Osteoblast (primary cell): Measurements from ENCODE around the gene PLXDC2. TPM values are rescaled to one million over a fixed set of nuclear protein-coding genes. Genes with fewer than 3 reads are reported as not detected.

Experiments
- DNase-seq: peaks from one replicate; pipeline ENCODE4 v3.0.0; 2011; ENCODE audit warnings: low spot score, mixed read lengths; ENCODE audit not compliant: insufficient read length; ENCODE audit errors: missing footprints
- H2AFZ ChIP-seq: 2 replicates; pipeline ENCODE4 v1.6.0; 2011; ENCODE audit warnings: mild to moderate bottlenecking, low read length
- H3K27ac ChIP-seq: 2 replicates; pipeline ENCODE4 v1.5.1; 2011; ENCODE audit warnings: mild to moderate bottlenecking, low read depth, low read length, moderate library complexity
- H3K27me3 ChIP-seq: 2 replicates; pipeline ENCODE4 v1.6.0; 2012; ENCODE audit warnings: mild to moderate bottlenecking, control low read depth, inconsistent platforms, low read length, moderate library complexity; ENCODE audit not compliant: insufficient read depth
- H3K36me3 ChIP-seq: 2 replicates; pipeline ENCODE4 v1.5.1; 2011; ENCODE audit warnings: mild to moderate bottlenecking, low read length, control low read depth, moderate library complexity; ENCODE audit not compliant: insufficient read depth
- H3K4me1 ChIP-seq: 2 replicates; pipeline ENCODE4 v1.5.1; 2011; ENCODE audit warnings: mild to moderate bottlenecking, low read length, control low read depth, moderate library complexity; ENCODE audit not compliant: insufficient read depth
- H3K4me2 ChIP-seq: 2 replicates; pipeline ENCODE4 v1.6.0; 2011; ENCODE audit warnings: mild to moderate bottlenecking, low read length; ENCODE audit not compliant: insufficient read depth
- H3K4me3 ChIP-seq: fragments of 200-600 bp; sonication (generic); 3 replicates; pipeline ENCODE4 v1.5.1; 2012; ENCODE audit warnings: mild to moderate bottlenecking, low read length, inconsistent platforms; ENCODE audit not compliant: insufficient read depth
- H3K79me2 ChIP-seq: 2 replicates; pipeline ENCODE4 v1.6.0; 2012; ENCODE audit warnings: mild to moderate bottlenecking, low read length, control low read depth, inconsistent platforms; ENCODE audit not compliant: insufficient read depth
- H3K9me3 ChIP-seq: 2 replicates; pipeline ENCODE4 v1.5.1; 2011; ENCODE audit warnings: low read depth, low read length, control low read depth
- H4K20me1 ChIP-seq: 2 replicates; pipeline ENCODE4 v1.6.0; 2012; ENCODE audit warnings: mild to moderate bottlenecking, low read length, control low read depth; ENCODE audit not compliant: insufficient read depth
- total RNA-seq: library from RNA; depleted of rRNA; stranded (reverse); fragments of >200 nt; gene quantifications from 2 replicates; pipeline ENCODE4 v1.2.3, GENCODE V29; 2012
- TF ChIP-seq, protein P1 (sequence below): IDR thresholded peaks from 2 replicates; pipeline ENCODE4 v1.5.1; 2011; ENCODE audit warnings: mild to moderate bottlenecking, low read depth, low read length, moderate library complexity; ENCODE audit errors: extremely low read depth

Gene PLXDC2
- total RNA-seq, 1 donor = 63.3 TPM

DNA sequence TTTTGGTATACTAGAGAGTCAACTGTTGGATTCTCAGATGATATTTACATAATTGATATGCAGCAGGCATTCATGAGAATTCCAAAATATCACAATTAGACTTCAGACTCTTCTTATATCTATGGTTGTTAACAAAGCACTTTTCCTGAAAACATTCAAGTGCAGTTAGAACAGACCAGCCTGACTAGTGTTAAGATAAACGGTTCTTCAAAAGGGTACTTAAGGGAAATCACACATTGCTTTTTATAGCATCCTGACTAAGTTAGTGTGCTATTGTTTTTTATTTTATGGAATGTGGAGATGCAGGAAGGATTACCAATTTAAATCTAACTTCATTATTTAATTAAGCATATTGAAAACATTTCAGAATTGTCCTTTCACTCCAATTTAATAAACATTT, 405.1 kb downstream of the PLXDC2 start:
- TF ChIP-seq, protein P1, sequence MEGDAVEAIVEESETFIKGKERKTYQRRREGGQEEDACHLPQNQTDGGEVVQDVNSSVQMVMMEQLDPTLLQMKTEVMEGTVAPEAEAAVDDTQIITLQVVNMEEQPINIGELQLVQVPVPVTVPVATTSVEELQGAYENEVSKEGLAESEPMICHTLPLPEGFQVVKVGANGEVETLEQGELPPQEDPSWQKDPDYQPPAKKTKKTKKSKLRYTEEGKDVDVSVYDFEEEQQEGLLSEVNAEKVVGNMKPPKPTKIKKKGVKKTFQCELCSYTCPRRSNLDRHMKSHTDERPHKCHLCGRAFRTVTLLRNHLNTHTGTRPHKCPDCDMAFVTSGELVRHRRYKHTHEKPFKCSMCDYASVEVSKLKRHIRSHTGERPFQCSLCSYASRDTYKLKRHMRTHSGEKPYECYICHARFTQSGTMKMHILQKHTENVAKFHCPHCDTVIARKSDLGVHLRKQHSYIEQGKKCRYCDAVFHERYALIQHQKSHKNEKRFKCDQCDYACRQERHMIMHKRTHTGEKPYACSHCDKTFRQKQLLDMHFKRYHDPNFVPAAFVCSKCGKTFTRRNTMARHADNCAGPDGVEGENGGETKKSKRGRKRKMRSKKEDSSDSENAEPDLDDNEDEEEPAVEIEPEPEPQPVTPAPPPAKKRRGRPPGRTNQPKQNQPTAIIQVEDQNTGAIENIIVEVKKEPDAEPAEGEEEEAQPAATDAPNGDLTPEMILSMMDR = no peak
- Histone ChIP-seq H3K4me1 (no peaks in the 10 kb centered on the region), H3K27me3 (no peaks in the 10 kb centered on the region), H4K20me1 (no peaks in the 10 kb centered on the region), H2AFZ (no peak overlapping the region), H3K79me2 (no peaks in the 10 kb centered on the region), H3K4me2 (no peak overlapping the region), H3K9me3 (no peaks in the 10 kb centered on the region), H3K4me3 (no peak overlapping the region), H3K36me3 (no peaks in the 10 kb centered on the region), H3K27ac (no peak overlapping the region)
- DNase-seq = no peak

DNA sequence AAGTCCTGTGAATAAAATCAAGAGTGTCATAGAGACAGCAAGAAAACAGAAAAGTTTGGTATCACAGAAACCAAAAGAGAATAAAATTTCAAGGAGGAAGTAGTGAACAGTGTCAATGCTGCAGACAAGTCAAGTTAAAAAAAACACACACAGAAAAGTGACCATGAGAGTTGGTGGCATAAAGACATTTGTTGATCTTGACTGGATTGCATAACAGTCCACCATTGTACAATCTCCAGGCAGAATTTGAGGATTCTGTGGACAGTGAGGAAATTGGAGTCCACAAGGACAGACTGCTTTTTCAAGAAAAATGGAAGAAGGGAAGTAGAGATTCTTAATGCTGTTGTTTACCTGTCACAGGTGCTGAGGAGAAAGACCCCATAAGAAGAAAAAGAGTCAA, 412.5 kb downstream of the PLXDC2 start:
- no peak overlapping the region for H2AFZ ChIP-seq
- H3K4me1 ChIP-seq = no peaks in the 10 kb centered on the region
- H3K27ac ChIP-seq = no peak overlapping the region
- TF ChIP-seq, protein P1 = no peak
- H3K4me2 ChIP-seq = no peak overlapping the region
- DNase-seq = no peak
- H3K79me2 ChIP-seq = no peaks in the 10 kb centered on the region
- no peak overlapping the region for H3K4me3 ChIP-seq
- H3K27me3 ChIP-seq = no peaks in the 10 kb centered on the region
- no peaks in the 10 kb centered on the region for H3K36me3 ChIP-seq
- H3K9me3 ChIP-seq = no peaks in the 10 kb centered on the region
- H4K20me1 ChIP-seq = no peaks in the 10 kb centered on the region

DNA sequence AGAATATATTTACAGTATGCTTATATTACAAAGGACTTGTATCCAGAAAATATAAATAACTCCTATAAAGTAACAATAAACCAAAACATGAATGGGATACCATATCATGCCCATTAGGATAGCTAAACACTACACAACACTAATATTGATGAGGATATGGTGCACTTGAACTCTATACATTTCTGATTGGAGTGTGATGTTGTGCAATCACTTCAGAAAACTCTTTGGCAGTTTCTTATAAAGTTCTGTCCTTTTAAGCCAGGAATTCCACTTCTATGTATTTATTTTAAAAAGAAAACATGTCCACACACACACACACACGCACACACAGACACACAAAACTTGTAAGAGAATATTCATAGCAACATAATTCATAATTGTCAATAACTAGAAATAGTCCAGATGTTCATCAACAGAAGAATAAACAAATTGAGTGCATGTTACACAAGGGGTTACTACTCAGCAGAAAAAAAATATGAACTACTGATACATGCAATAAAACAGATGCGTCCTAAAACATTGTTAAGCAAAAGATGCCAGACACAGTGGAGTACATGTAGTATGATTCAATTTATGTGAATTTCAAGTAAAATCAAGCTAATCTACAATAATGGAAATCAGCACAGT, 416.0 kb downstream of the PLXDC2 start:
- Histone ChIP-seq H2AFZ (no peak overlapping the region), H3K4me3 (no peak overlapping the region), H3K27ac (no peak overlapping the region), H3K9me3 (no peaks in the 10 kb centered on the region), H3K4me2 (no peak overlapping the region), H3K4me1 (no peaks in the 10 kb centered on the region), H4K20me1 (no peaks in the 10 kb centered on the region), H3K27me3 (no peaks in the 10 kb centered on the region), H3K79me2 (no peaks in the 10 kb centered on the region), H3K36me3 (no peaks in the 10 kb centered on the region)
- TF ChIP-seq, protein P1 = no peak
- no peak for DNase-seq

DNA sequence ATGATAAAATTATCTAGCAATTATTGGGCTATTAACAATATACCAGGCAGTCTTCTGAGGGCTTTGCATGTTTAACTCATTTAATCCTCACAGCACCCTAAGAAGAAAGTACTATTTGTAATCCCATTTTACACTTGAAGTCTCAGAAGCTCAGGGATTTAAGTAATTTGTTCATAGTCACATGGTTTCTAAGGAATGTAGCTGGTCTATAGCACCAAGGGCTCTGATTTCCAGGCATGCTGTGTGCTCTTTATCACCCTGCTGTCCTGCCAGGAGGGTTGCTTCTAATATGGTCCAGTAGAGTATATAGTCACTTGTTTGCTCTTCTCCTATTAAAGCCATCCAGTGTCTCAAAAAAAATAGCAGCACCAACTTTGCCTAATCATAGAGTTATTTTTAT, 417.2 kb downstream of the PLXDC2 start:
- Histone ChIP-seq H3K27ac (no peak overlapping the region), H3K9me3 (no peaks in the 10 kb centered on the region), H3K4me3 (no peak overlapping the region), H3K36me3 (no peaks in the 10 kb centered on the region), H3K4me2 (no peak overlapping the region), H4K20me1 (no peaks in the 10 kb centered on the region), H2AFZ (no peak overlapping the region), H3K4me1 (no peaks in the 10 kb centered on the region), H3K27me3 (no peaks in the 10 kb centered on the region), H3K79me2 (no peaks in the 10 kb centered on the region)
- DNase-seq = no peak
- TF ChIP-seq, protein P1 = no peak
